ENCODE data around the gene KISS1.
A peak's percentile ranks its signal among the peaks of the same experiment; 100 is the strongest.

The KISS1 gene

DNA sequence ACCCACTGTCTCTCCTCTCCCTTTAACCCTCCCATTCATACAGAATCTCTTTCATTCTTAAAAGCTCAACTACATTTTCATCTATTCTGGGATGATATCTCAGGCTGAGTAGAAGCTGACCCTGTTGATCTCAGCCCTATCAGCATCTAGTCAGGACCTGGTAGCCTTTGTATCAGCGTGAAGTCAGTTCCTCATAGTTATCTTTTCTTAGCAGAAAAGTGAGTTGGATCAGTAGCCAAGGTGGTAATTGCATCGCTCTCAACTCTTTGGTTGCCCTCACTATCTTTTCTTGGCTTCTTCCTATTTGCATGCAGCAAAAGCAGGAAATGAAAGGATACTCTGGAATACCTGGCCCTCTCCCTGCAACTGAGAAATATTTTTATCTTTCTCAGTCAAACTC, 31.1 kb upstream of the KISS1 start:
- H3K9ac ChIP-seq (ENCODE audit: low read length): no peak overlapping the region
- no peaks in the 10 kb centered on the region for H3K36me3 ChIP-seq (ENCODE audit: control insufficient read depth, insufficient read depth, low read length)
- no peak overlapping the region for H2AK5ac ChIP-seq (ENCODE audit: low read length)
- H3K4me3 ChIP-seq (ENCODE audit: low read length): no peak overlapping the region
- no peaks in the 10 kb centered on the region for H3K27me3 ChIP-seq (ENCODE audit: insufficient read depth, low read length, poor library complexity)
- no peaks in the 10 kb centered on the region for H3K4me1 ChIP-seq (ENCODE audit: control insufficient read depth, low read depth, low read length)
- no peak overlapping the region for H2BK5ac ChIP-seq (ENCODE audit: low read length)
- no peak overlapping the region for H3K23ac ChIP-seq (ENCODE audit: low read length)
- no peak overlapping the region for H3K4ac ChIP-seq (ENCODE audit: low read depth, low read length)
- H3K18ac ChIP-seq (ENCODE audit: low read length): no peak overlapping the region
- H3K56ac ChIP-seq (ENCODE audit: low read length): no peak overlapping the region
- no peak overlapping the region for H3K4me2 ChIP-seq (ENCODE audit: low read length)
- H3K27ac ChIP-seq (ENCODE audit: low read depth, low read length): no peak overlapping the region
- no peak overlapping the region for H4K5ac ChIP-seq (ENCODE audit: low read length)
- no CpG with 5 or more reads among the region's 2 CpGs for WGBS (ENCODE audit: extremely low coverage, insufficient coverage, low lambda C conversion rate)
- H2BK15ac ChIP-seq (replicated peaks; ENCODE audit: low read depth): no peak overlapping the region
- H2BK120ac ChIP-seq (ENCODE audit: low read depth, low read length): no peak overlapping the region
- no peaks in the 10 kb centered on the region for H3K79me2 ChIP-seq (ENCODE audit: control insufficient read depth, insufficient read depth, low read length)
- DNase-seq: peak; percentile 40
- no peak overlapping the region for H4K8ac ChIP-seq (ENCODE audit: low read depth, low read length)
- H3K79me1 ChIP-seq (ENCODE audit: low read length): no peaks in the 10 kb centered on the region

DNA sequence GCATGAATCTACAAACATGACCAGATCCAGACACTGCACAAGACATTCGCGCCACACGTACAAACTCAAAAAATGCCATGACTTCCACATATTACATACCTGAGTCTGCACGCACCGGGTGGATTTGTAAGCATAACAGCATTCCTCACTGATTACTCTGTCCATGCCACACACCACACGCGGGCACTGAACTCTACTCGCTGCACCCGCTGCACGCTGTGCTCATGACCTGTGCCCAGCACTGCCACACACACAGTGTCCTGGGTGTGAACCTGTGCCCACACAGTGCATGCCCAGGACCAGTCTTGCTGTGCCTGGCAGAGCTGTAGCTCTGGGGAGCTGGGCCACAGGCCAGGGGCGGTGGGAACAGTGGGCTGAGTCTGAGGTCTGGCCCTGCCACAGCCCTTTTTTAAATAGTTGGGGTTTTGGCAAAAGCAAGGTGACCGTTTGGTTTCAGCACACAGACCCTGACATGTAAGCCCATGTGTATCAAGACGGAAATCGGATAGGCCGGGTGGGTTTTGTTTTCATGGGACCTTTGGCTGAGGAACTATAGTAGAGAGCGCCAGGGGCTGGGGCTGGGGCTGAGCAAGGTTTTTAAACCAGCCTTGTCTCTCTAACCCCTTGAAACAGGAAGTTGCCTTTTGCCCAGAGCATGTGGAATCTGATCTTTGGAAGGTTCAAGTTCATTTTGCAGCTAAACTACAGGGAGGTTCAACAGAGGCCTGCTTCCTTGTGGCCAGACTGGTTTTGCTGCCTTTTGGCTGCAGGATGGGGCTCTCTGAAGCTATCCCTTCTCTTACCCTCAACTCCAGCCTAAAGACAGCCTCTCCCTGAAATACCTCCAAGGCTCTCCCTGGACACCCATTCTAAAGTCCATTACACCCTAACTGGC, 29.8 kb upstream of the KISS1 start:
- no peak overlapping the region for H4K5ac ChIP-seq (ENCODE audit: low read length)
- no peak overlapping the region for H3K56ac ChIP-seq (ENCODE audit: low read length)
- DNase-seq: no peak
- no CpG with 5 or more reads among the region's 16 CpGs for WGBS (ENCODE audit: extremely low coverage, insufficient coverage, low lambda C conversion rate)
- no peak overlapping the region for H2BK120ac ChIP-seq (ENCODE audit: low read depth, low read length)
- H3K4me3 ChIP-seq (ENCODE audit: low read length): no peak overlapping the region
- H3K27ac ChIP-seq (ENCODE audit: low read depth, low read length): no peak overlapping the region
- no peak overlapping the region for H3K9ac ChIP-seq (ENCODE audit: low read length)
- no peak overlapping the region for H2BK15ac ChIP-seq (replicated peaks; ENCODE audit: low read depth)
- H3K79me1 ChIP-seq (ENCODE audit: low read length): no peaks in the 10 kb centered on the region
- H3K4me2 ChIP-seq (ENCODE audit: low read length): no peak overlapping the region
- H3K27me3 ChIP-seq (ENCODE audit: insufficient read depth, low read length, poor library complexity): no peaks in the 10 kb centered on the region
- no peak overlapping the region for H3K4ac ChIP-seq (ENCODE audit: low read depth, low read length)
- H4K8ac ChIP-seq (ENCODE audit: low read depth, low read length): no peak overlapping the region
- H2AK5ac ChIP-seq (ENCODE audit: low read length): no peak overlapping the region
- H2BK5ac ChIP-seq (ENCODE audit: low read length): no peak overlapping the region
- H3K23ac ChIP-seq (ENCODE audit: low read length): no peak overlapping the region
- no peaks in the 10 kb centered on the region for H3K79me2 ChIP-seq (ENCODE audit: control insufficient read depth, insufficient read depth, low read length)
- no peaks in the 10 kb centered on the region for H3K36me3 ChIP-seq (ENCODE audit: control insufficient read depth, insufficient read depth, low read length)
- H3K4me1 ChIP-seq (ENCODE audit: control insufficient read depth, low read depth, low read length): no peaks in the 10 kb centered on the region
- no peak overlapping the region for H3K18ac ChIP-seq (ENCODE audit: low read length)

DNA sequence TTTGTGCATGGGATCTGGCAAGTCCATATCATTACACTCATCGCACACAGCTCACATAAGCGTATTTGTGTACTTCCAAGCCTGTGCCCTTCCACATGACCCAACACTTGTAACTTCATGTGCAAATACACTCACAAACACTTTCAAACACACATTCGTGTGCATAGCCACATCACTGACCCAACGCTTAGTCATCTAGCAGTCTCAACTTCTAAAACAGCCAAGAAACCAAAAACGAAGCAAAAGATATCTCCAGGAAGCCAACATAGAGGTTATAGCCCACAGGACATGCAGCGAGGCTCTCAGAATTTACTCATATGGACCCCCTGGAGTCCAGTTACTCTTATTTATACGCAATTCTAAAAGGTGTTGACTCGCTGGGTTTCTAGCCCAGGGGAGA, 28.4 kb upstream of the KISS1 start:
- H3K23ac ChIP-seq (ENCODE audit: low read length): no peak overlapping the region
- H3K56ac ChIP-seq (ENCODE audit: low read length): peak overlapping the region; percentile 39
- no peak overlapping the region for H4K5ac ChIP-seq (ENCODE audit: low read length)
- no peak overlapping the region for H3K4ac ChIP-seq (ENCODE audit: low read depth, low read length)
- no CpG with 5 or more reads among the region's 8 CpGs for WGBS (ENCODE audit: extremely low coverage, insufficient coverage, low lambda C conversion rate)
- H2BK5ac ChIP-seq (ENCODE audit: low read length): no peak overlapping the region
- H2BK120ac ChIP-seq (ENCODE audit: low read depth, low read length): no peak overlapping the region
- H3K36me3 ChIP-seq (ENCODE audit: control insufficient read depth, insufficient read depth, low read length): no peaks in the 10 kb centered on the region
- no peak overlapping the region for H2BK15ac ChIP-seq (replicated peaks; ENCODE audit: low read depth)
- no peak overlapping the region for H3K27ac ChIP-seq (ENCODE audit: low read depth, low read length)
- H3K18ac ChIP-seq (ENCODE audit: low read length): no peak overlapping the region
- no peaks in the 10 kb centered on the region for H3K27me3 ChIP-seq (ENCODE audit: insufficient read depth, low read length, poor library complexity)
- H3K79me2 ChIP-seq (ENCODE audit: control insufficient read depth, insufficient read depth, low read length): no peaks in the 10 kb centered on the region
- no peak overlapping the region for H3K4me3 ChIP-seq (ENCODE audit: low read length)
- no peak overlapping the region for H3K4me2 ChIP-seq (ENCODE audit: low read length)
- no peak overlapping the region for H4K8ac ChIP-seq (ENCODE audit: low read depth, low read length)
- no peak overlapping the region for H2AK5ac ChIP-seq (ENCODE audit: low read length)
- no peaks in the 10 kb centered on the region for H3K4me1 ChIP-seq (ENCODE audit: control insufficient read depth, low read depth, low read length)
- DNase-seq: no peak
- H3K9ac ChIP-seq (ENCODE audit: low read length): no peak overlapping the region
- no peaks in the 10 kb centered on the region for H3K79me1 ChIP-seq (ENCODE audit: low read length)

DNA sequence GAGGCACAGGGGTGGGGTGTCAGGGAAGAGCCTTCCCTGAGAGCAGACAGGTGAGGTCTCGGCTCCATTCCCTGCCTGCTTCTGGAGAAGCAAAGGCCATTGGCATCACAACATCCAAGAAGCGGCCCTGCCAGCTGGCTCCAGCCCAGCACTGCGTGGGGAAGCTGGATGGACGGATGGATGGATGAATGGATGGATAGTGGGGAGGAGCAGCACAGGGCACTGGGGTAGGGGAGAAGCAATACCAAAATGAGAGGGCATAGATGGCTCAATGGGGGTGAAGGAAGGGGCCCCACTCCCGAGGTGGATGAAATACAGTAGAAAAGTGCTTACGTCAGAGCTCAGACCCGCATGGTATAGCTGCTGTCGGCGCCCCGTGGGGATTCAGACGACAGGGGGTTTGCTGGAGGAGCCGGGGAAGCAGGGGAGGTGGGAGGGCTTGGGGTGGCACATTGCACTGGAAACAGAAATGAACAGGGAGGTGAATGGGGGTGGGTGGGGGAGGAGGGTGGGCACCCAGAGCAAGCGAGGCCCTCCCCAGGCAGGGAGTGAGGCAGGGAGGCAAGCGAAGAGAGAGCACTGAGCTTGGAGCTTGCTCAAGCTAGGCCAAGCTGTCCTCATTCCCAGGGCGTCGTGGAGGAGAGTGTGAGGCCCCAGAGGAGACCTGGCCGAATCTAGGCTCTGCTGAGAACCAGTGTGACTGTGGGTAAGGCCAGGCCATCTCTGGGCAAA, 27.0 kb upstream of the KISS1 start:
- no peak overlapping the region for H3K9ac ChIP-seq (ENCODE audit: low read length)
- H3K4me3 ChIP-seq (ENCODE audit: low read length): no peak overlapping the region
- no peak overlapping the region for H3K27ac ChIP-seq (ENCODE audit: low read depth, low read length)
- no peak overlapping the region for H2BK120ac ChIP-seq (ENCODE audit: low read depth, low read length)
- no peak for DNase-seq
- H3K23ac ChIP-seq (ENCODE audit: low read length): no peak overlapping the region
- no peak overlapping the region for H3K4me2 ChIP-seq (ENCODE audit: low read length)
- no peaks in the 10 kb centered on the region for H3K79me1 ChIP-seq (ENCODE audit: low read length)
- H3K36me3 ChIP-seq (ENCODE audit: control insufficient read depth, insufficient read depth, low read length): no peaks in the 10 kb centered on the region
- no CpG with 5 or more reads among the region's 17 CpGs for WGBS (ENCODE audit: extremely low coverage, insufficient coverage, low lambda C conversion rate)
- no peak overlapping the region for H2BK5ac ChIP-seq (ENCODE audit: low read length)
- H2BK15ac ChIP-seq (replicated peaks; ENCODE audit: low read depth): no peak overlapping the region
- no peaks in the 10 kb centered on the region for H3K27me3 ChIP-seq (ENCODE audit: insufficient read depth, low read length, poor library complexity)
- H3K56ac ChIP-seq (ENCODE audit: low read length): no peak overlapping the region
- H2AK5ac ChIP-seq (ENCODE audit: low read length): no peak overlapping the region
- H3K4me1 ChIP-seq (ENCODE audit: control insufficient read depth, low read depth, low read length): no peaks in the 10 kb centered on the region
- H3K18ac ChIP-seq (ENCODE audit: low read length): no peak overlapping the region
- no peaks in the 10 kb centered on the region for H3K79me2 ChIP-seq (ENCODE audit: control insufficient read depth, insufficient read depth, low read length)
- H4K8ac ChIP-seq (ENCODE audit: low read depth, low read length): no peak overlapping the region
- H3K4ac ChIP-seq (ENCODE audit: low read depth, low read length): no peak overlapping the region
- no peak overlapping the region for H4K5ac ChIP-seq (ENCODE audit: low read length)

DNA sequence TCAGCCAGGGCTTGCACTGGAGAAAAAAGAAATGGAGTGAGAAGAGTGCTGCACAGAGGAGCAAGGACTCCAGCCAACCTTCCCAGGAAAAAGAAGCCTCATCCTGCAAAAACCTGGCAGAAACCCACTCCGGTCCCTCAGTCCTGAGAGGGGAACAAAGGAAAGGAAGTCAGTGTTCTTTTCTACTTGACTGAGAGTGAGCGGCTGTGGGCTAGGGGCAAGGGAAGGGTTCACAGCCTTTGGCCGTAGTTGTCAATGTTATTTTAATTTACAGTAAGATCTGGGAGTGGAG, 26.4 kb upstream of the KISS1 start:
- DNase-seq: no peak
- H3K23ac ChIP-seq (ENCODE audit: low read length): no peak overlapping the region
- H3K36me3 ChIP-seq (ENCODE audit: control insufficient read depth, insufficient read depth, low read length): no peaks in the 10 kb centered on the region
- no CpG with 5 or more reads among the region's 3 CpGs for WGBS (ENCODE audit: extremely low coverage, insufficient coverage, low lambda C conversion rate)
- no peak overlapping the region for H3K4me3 ChIP-seq (ENCODE audit: low read length)
- H2BK120ac ChIP-seq (ENCODE audit: low read depth, low read length): no peak overlapping the region
- no peaks in the 10 kb centered on the region for H3K4me1 ChIP-seq (ENCODE audit: control insufficient read depth, low read depth, low read length)
- no peak overlapping the region for H3K9ac ChIP-seq (ENCODE audit: low read length)
- H3K27me3 ChIP-seq (ENCODE audit: insufficient read depth, low read length, poor library complexity): no peaks in the 10 kb centered on the region
- H3K79me2 ChIP-seq (ENCODE audit: control insufficient read depth, insufficient read depth, low read length): no peaks in the 10 kb centered on the region
- H4K8ac ChIP-seq (ENCODE audit: low read depth, low read length): no peak overlapping the region
- H4K5ac ChIP-seq (ENCODE audit: low read length): no peak overlapping the region
- H3K56ac ChIP-seq (ENCODE audit: low read length): no peak overlapping the region
- no peak overlapping the region for H3K4ac ChIP-seq (ENCODE audit: low read depth, low read length)
- H2BK15ac ChIP-seq (replicated peaks; ENCODE audit: low read depth): no peak overlapping the region
- no peaks in the 10 kb centered on the region for H3K79me1 ChIP-seq (ENCODE audit: low read length)
- no peak overlapping the region for H3K27ac ChIP-seq (ENCODE audit: low read depth, low read length)
- no peak overlapping the region for H2AK5ac ChIP-seq (ENCODE audit: low read length)
- no peak overlapping the region for H2BK5ac ChIP-seq (ENCODE audit: low read length)
- H3K4me2 ChIP-seq (ENCODE audit: low read length): no peak overlapping the region
- H3K18ac ChIP-seq (ENCODE audit: low read length): no peak overlapping the region

Data from mesendoderm (in vitro differentiated cells).